WI38 (cell line): Measurements from ENCODE around the gene ABR.

Experiments
- H3K4me3 ChIP-seq: 2 replicates; pipeline ENCODE4 v1.5.1; 2011; ENCODE audit warnings: low read depth, mild to moderate bottlenecking, control low read depth, low read length
- CTCF ChIP-seq: IDR thresholded peaks from 2 replicates; pipeline ENCODE4 v1.5.1; 2012; ENCODE audit warnings: low read depth, mild to moderate bottlenecking, control low read depth, low read length

Gene ABR

GRCh38 chr17:1162116-1162855, 17.5 kb downstream of the ABR start:
- no peak overlapping the region for H3K4me3 ChIP-seq
- TF ChIP-seq CTCF, result no peak

- no peak overlapping the region for H3K4me3 ChIP-seq
- TF ChIP-seq CTCF, result no peak
These were observed 19.0 kb downstream of the ABR start for GRCh38 chr17:1160591-1161390.

GRCh38 chr17:1159431-1160180, 20.2 kb downstream of the ABR start:
- H3K4me3 ChIP-seq, result no peak overlapping the region
- no peak for TF ChIP-seq CTCF

- H3K4me3 ChIP-seq, result no peak overlapping the region
- no peak for TF ChIP-seq CTCF
These were observed 20.9 kb downstream of the ABR start for GRCh38 chr17:1158879-1159278.

- no peak overlapping the region for H3K4me3 ChIP-seq
- TF ChIP-seq CTCF, result no peak
These were observed 22.9 kb downstream of the ABR start for GRCh38 chr17:1156864-1157263.

GRCh38 chr17:1154704-1155103, 25.1 kb downstream of the ABR start:
- no peak overlapping the region for H3K4me3 ChIP-seq
- no peak for TF ChIP-seq CTCF
